Activated effector memory CD4-positive, alpha-beta T cell treated with Interleukin-2 at 50 U/mL for 16 hours (primary cell): ENCODE data around the gene PLA2G15.

ENCODE experiments used
- DNase-seq: peaks from one replicate; pipeline ENCODE4 v3.0.0-alpha.2; 2020

PLA2G15 gene

DNA sequence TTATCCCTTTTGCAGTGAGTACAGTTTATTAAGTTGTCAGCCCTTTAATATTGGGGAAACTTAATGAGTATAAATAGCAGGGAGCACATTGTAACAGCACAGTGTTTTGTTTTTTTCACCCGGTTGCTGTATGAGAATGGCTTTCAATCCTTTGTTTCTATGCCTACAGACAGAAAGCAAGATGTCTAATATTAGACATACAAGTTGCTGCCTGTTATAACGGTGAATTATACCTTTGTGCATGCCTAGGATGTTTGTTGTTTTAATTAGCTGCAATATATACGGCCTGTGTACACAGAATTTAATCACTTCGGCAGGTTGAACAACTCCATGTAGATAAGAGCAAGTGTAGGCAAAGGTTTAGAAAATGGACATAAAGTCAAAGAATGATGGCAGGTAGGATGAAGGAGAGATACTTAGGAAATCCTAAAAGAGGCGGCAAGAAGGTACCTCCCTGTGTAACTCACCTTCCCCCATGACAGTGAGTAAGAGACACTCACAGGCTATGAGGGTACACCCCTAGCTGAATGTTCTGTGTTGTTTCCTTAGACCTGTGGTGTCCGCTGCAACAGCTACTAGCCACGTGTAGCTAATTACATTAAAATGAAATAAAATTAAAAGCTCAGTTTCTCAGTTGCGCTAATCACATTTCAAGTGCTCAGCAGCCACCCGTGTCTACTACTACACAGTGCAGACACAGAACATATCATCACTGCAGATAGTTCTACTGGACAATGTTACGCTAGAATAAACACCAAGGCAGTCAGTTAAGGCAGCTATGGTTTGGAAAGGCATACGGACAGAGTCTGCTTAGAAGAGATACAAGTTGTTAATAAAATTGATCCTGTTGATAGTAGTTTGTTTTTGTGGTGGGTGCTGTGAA, 54.6 kb downstream of the PLA2G15 start:
- no peak for DNase-seq

DNA sequence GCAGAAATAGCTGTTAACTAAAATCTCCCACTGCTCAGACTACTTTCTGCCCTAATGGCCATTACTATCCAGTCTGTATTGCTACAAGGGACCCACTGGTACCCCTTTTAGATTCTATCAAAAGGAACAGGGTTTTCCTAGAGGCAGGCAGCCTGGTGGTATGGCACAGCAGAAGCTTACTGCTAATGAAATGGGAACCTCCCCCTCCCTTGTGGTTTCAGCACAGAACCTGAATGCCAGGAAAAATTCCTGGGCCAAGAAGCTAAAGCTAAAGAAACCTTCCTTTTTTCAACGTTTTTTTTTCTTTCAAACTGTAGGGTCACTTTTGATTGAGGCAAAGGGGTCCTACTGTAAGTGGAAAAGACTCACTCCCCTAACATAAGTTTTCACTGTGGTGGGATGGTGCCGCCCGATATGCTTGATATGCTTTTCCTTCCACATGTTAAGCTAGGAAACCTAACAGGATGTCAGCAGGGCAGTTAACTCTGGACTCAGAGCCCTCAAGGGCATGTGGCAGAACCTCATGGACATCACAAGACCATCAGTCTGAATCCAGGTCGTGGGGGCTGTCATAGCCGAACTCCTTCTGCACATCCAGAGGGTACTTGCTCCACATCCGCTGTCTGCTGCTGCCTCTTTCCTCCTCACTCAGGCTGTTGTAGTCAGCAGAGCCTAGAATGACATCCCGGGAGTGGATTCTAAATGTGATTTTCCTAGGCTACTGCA, 55.7 kb downstream of the PLA2G15 start:
- DNase-seq, result no peak

DNA sequence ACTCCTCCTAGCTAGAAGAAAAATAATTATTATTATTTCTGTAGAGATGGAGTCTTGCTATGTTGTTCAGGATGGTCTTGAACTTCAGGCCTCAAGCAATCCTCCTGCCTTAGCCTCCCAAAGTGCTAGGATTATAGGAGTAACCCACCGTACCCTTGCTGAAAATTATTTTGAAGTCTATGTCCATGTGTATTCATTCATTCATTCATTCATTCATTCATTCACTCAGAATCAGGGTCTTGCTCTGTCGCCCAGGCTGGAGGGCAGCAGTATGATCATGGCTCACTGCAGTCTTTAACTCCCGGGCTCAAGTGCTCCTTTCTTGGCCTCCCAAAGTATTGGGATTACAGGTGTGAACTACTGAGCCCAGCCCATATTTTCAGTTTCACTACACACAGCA, 61.5 kb downstream of the PLA2G15 start:
- DNase-seq, result no peak

DNA sequence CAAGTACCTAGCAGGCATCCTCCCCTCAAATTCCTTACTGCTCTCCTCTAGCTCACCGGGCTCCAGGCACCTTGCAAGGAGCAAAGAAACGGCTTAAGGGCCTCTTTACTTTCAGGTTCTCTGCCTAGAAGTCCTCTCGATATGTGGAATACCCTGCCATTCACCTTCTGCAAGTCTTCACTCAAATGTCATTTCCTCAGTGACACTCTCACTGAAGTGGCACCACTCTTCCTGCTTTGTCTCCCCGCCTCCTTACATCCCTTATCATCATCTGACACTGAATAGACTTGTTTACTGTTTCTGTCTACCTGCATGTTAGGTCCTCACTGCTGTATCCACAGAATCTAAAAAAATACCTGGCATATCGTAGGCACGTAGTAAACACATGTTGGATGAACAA, 64.6 kb downstream of the PLA2G15 start:
- no peak for DNase-seq

DNA sequence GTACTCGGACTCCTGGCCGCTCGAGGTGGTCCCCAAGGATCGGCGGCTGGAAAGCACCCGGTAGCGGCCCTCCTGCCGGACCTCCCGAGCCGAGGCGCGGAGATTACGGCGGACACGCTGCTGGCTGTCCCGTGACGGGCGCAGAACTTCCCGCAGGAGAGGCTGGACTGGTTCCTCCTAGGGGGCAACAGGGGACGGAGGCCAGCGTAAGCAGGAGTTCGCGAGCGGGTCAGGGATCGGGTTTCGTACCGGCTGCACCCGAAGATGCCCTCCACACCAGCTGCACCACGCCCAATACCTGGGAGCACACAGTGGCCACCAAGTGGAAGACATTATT, 65.2 kb downstream of the PLA2G15 start:
- no peak for DNase-seq
